ENCODE results near the gene PRKCSH. TPM values are rescaled to one million over a fixed set of nuclear protein-coding genes. Genes with fewer than 3 reads are reported as not detected.

Gene PRKCSH
- total RNA-seq, 1 experiment from 2014 or later, result 410 TPM

- ChIA-PET CTCF (interaction anchor here (0.5 to 1.3 kb wide), 3 partner anchors 43 to 129 kb away, joined by 3 to 8 read pairs (median 6); no protein-coding TSS in a partner anchor), POLR2A (ENCODE audit: unreplicated experiment) (interaction anchor here (0.7 to 1.6 kb wide), 3 partner anchors 13 to 83 kb away, joined by 4 to 6 read pairs (median 5); partner anchors contain the start of genes ODAD3, PRKCSH and ZNF653)
- peak; percentile 92 to 98 for DNase-seq
- peaks cover 61% of the 10 kb centered on the region for H3F3A ChIP-seq (ENCODE audit: insufficient read depth, low read depth)
- peak overlapping the region; percentile 88 for H2AFZ ChIP-seq
- H3K4me2 ChIP-seq, result peak overlapping the region; percentile 81
- no TSS peak for BruUV-seq (replicated peaks)
- H3K4me3 ChIP-seq, result peak overlapping the region; percentile 49
- peak overlapping the region; percentile 47 for H3K27ac ChIP-seq
- no peaks in the 10 kb centered on the region for H3K36me3 ChIP-seq (ENCODE audit: low read depth)
- H3K4me1 ChIP-seq (replicated peaks; ENCODE audit: insufficient read depth), result peaks cover 23% of the 10 kb centered on the region
- H4K20me1 ChIP-seq (ENCODE audit: insufficient read depth), result no peaks in the 10 kb centered on the region
- H3K79me2 ChIP-seq (ENCODE audit: low read depth), result peaks cover 5% of the 10 kb centered on the region; the same call in 1 of the 2 replicates
- TF ChIP-seq EZH2 (IDR thresholded peaks at IDR 0.05; ENCODE audit: low read depth) (no peak), CTCF (conservative IDR thresholded peaks at IDR 0.05) (no peak)
- no peaks in the 10 kb centered on the region for H3K9me2 ChIP-seq (ENCODE audit: insufficient read depth)
- H3K9me3 ChIP-seq (ENCODE audit: insufficient read depth, low read depth), result no peaks in the 10 kb centered on the region
- no peaks in the 10 kb centered on the region for H3K27me3 ChIP-seq (ENCODE audit: insufficient read depth, low read depth)
- intact Hi-C loops (cut with micrococcal nuclease; ENCODE audit: unreplicated experiment), result loop anchor here (1.0 to 5.0 kb wide), 2 partner anchors 13 to 45 kb away; partner anchors contain the start of genes ODAD3 and PRKCSH
Observed at GRCh38 chr19:11422163-11423065, 13.0 kb upstream of the PRKCSH start.

GRCh38 chr19:11423164-11423790 lies 12.2 kb upstream of the PRKCSH start:
- Histone ChIP-seq H4K20me1 (ENCODE audit: insufficient read depth) (no peaks in the 10 kb centered on the region), H3K9me3 (ENCODE audit: insufficient read depth, low read depth) (no peaks in the 10 kb centered on the region), H2AFZ (no peak overlapping the region), H3K27ac (no peak overlapping the region), H3K36me3 (ENCODE audit: low read depth) (no peaks in the 10 kb centered on the region), H3K4me3 (peak overlapping the region; percentile 49; the same call in 1 of the 2 replicates), H3K79me2 (ENCODE audit: low read depth) (no peaks in the 10 kb centered on the region), H3K9me2 (ENCODE audit: insufficient read depth) (no peaks in the 10 kb centered on the region), H3K27me3 (ENCODE audit: insufficient read depth, low read depth) (no peaks in the 10 kb centered on the region), H3F3A (ENCODE audit: insufficient read depth, low read depth) (peaks cover 56% of the 10 kb centered on the region), H3K4me2 (peak overlapping the region; percentile 81), H3K4me1 (replicated peaks; ENCODE audit: insufficient read depth) (peaks cover 19% of the 10 kb centered on the region)
- TF ChIP-seq CTCF (conservative IDR thresholded peaks at IDR 0.05) (no peak), EZH2 (IDR thresholded peaks at IDR 0.05; ENCODE audit: low read depth) (no peak)
- no TSS peak for BruUV-seq (replicated peaks)
- ChIA-PET CTCF (interaction anchor here (0.6 kb wide), 1 partner anchor 1225 kb away, joined by 6 read pairs; no protein-coding TSS in a partner anchor), POLR2A (ENCODE audit: unreplicated experiment) (no interaction called here)
- no peak for DNase-seq
- intact Hi-C loops (cut with micrococcal nuclease; ENCODE audit: unreplicated experiment), result loop anchor here (5.0 kb wide), 1 partner anchor 46 kb away; no protein-coding TSS in a partner anchor

- Histone ChIP-seq H3K9me3 (ENCODE audit: insufficient read depth, low read depth) (no peaks in the 10 kb centered on the region), H3K36me3 (ENCODE audit: low read depth) (no peaks in the 10 kb centered on the region), H3F3A (ENCODE audit: insufficient read depth, low read depth) (peaks cover 54% of the 10 kb centered on the region), H3K4me3 (no peak overlapping the region), H3K4me2 (no peak overlapping the region), H3K27ac (no peak overlapping the region), H3K79me2 (ENCODE audit: low read depth) (no peaks in the 10 kb centered on the region), H3K27me3 (ENCODE audit: insufficient read depth, low read depth) (no peaks in the 10 kb centered on the region), H2AFZ (no peak overlapping the region), H3K9me2 (ENCODE audit: insufficient read depth) (no peaks in the 10 kb centered on the region), H4K20me1 (ENCODE audit: insufficient read depth) (no peaks in the 10 kb centered on the region), H3K4me1 (replicated peaks; ENCODE audit: insufficient read depth) (peaks cover 19% of the 10 kb centered on the region)
- intact Hi-C loops (cut with micrococcal nuclease; ENCODE audit: unreplicated experiment), result loop anchor here (5.0 kb wide), 1 partner anchor 46 kb away; no protein-coding TSS in a partner anchor
- CTCF ChIA-PET, result interaction anchor here (0.6 kb wide), 1 partner anchor 1225 kb away, joined by 6 read pairs; no protein-coding TSS in a partner anchor
- DNase-seq, result no peak
- TF ChIP-seq CTCF (conservative IDR thresholded peaks at IDR 0.05) (no peak), EZH2 (IDR thresholded peaks at IDR 0.05; ENCODE audit: low read depth) (no peak)
- POLR2A ChIA-PET (ENCODE audit: unreplicated experiment), result no interaction called here
- no TSS peak for BruUV-seq (replicated peaks)
Observed at GRCh38 chr19:11423791-11424181, 11.6 kb upstream of the PRKCSH start.

All from PC-9 (cell line).